HG03378 (cell line): ENCODE results near the gene TCEA2.
"Not testable (repeated sequence)": the region's sequence is repeated elsewhere in the genome, so short reads cannot be mapped to it uniquely, and the experiment has no call there.

ENCODE experiments used
- ATAC-seq: cut with Tn5 transposase; IDR thresholded peaks from one replicate; pipeline ENCODE4 v1.9.1; 2021; ENCODE audit warnings: mild to moderate bottlenecking, moderate library complexity; ENCODE audit not compliant: unreplicated experiment

TCEA2 gene

GRCh38 chr20:64105846-64106434 lies 42.9 kb downstream of the TCEA2 start:
- ATAC-seq = no peak

GRCh38 chr20:64106435-64106961 lies 43.5 kb downstream of the TCEA2 start:
- ATAC-seq = no peak

GRCh38 chr20:64106981-64107735 lies 44.2 kb downstream of the TCEA2 start, which contains the start of gene NPBWR2:
Gene NPBWR2, minus strand, starts transcription at chr20:64107565. Its CDS starts 734 bp downstream, at chr20:64106831.
- ATAC-seq = no peak

- ATAC-seq = no peak
These were observed 44.9 kb downstream of the TCEA2 start for GRCh38 chr20:64107736-64108457.

GRCh38 chr20:64108731-64109681 lies 46.0 kb downstream of the TCEA2 start:
- no peak for ATAC-seq

- ATAC-seq = no peak
These were observed 46.9 kb downstream of the TCEA2 start for GRCh38 chr20:64109831-64110391.

- ATAC-seq = no peak
These were observed 47.5 kb downstream of the TCEA2 start for GRCh38 chr20:64110411-64111068.

GRCh38 chr20:64111841-64112641 lies 49.0 kb downstream of the TCEA2 start:
- no peak for ATAC-seq

GRCh38 chr20:64112691-64113443 lies 49.9 kb downstream of the TCEA2 start:
- ATAC-seq = no peak

GRCh38 chr20:64113444-64113775 lies 50.4 kb downstream of the TCEA2 start:
- no peak for ATAC-seq

- no peak for ATAC-seq
These were observed 50.9 kb downstream of the TCEA2 start for GRCh38 chr20:64113796-64114355.

GRCh38 chr20:64114356-64114971 lies 51.5 kb downstream of the TCEA2 start:
- no peak for ATAC-seq

- no peak for ATAC-seq
These were observed 52.3 kb downstream of the TCEA2 start for GRCh38 chr20:64115171-64115911.

GRCh38 chr20:64116016-64116415 lies 53.0 kb downstream of the TCEA2 start:
- no peak for ATAC-seq

- ATAC-seq = no peak
These were observed 53.8 kb downstream of the TCEA2 start for GRCh38 chr20:64116541-64117431.

GRCh38 chr20:64117432-64117777 lies 54.4 kb downstream of the TCEA2 start:
- ATAC-seq = not testable (repeated sequence)
